Stimulated activated CD8-positive, alpha-beta memory T cell treated with anti-CD3 and anti-CD28 coated beads, Interleukin-7, amount 100 ng/mL, for 24 hours (primary cell): Measurements from ENCODE around the gene DENND1A.
"Not testable (repeated sequence)": the region's sequence is repeated elsewhere in the genome, so short reads cannot be mapped to it uniquely, and the experiment has no call there.

Source experiments
- DNase-seq: peaks from one replicate; pipeline ENCODE4 v3.0.0-alpha.2; 2020; ENCODE audit warnings: low read depth

Gene DENND1A

DNA sequence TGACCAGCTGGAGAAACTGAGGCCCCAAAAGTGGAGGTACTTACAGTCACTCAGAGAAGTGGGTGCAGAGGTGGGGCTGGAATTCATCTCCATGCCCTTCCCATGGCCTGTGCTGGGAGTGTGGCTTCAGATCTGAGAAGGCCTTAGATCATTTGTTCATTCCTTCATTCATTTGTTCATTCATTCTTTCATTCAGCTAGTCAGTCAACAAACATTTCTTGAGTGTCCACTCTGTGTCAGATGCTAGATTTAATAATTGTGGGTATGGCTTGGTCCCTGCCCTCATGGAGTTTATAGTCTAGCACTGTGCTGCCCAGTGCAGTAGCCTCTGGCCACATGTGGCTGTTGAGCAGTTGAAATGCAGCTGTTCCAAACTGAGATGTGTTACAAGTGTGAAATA, 593.0 kb downstream of the DENND1A start:
- no peak for DNase-seq

DNA sequence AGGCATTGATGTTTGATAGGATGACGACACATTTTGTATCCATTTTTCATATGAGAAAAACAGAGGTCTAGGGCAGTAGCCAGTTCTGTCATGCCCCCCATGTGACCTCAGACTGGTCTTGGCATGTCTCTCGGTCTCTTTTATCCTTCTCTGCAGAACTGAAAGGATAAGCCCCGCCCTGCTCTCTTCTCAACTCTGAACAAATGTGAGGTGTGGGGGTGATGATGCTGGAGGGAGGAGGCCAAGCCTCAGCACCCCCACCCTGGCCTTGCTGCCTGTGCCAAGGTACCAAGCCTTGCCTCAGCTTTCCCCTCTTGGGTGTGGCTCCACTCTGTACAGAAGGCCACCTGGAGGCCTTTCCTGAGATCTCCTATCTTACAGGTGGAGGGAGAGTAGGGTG, 593.5 kb downstream of the DENND1A start:
- DNase-seq = no peak

DNA sequence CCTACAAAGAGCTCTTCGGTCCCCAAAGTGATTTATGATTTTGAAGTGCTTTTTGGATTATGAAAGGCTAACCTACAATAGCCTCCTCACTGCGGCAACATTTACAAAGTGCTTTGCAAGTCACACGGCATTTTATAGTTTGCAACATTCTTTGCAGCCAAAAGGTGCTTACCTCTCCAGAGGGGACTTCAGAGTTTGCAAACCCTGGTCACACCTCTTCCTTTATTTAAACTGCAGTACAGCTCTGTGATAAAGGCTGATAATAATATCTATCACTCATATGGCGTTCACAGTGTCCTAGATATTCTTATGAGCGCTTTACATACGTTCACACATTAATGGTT, 594.0 kb downstream of the DENND1A start:
- no peak for DNase-seq

DNA sequence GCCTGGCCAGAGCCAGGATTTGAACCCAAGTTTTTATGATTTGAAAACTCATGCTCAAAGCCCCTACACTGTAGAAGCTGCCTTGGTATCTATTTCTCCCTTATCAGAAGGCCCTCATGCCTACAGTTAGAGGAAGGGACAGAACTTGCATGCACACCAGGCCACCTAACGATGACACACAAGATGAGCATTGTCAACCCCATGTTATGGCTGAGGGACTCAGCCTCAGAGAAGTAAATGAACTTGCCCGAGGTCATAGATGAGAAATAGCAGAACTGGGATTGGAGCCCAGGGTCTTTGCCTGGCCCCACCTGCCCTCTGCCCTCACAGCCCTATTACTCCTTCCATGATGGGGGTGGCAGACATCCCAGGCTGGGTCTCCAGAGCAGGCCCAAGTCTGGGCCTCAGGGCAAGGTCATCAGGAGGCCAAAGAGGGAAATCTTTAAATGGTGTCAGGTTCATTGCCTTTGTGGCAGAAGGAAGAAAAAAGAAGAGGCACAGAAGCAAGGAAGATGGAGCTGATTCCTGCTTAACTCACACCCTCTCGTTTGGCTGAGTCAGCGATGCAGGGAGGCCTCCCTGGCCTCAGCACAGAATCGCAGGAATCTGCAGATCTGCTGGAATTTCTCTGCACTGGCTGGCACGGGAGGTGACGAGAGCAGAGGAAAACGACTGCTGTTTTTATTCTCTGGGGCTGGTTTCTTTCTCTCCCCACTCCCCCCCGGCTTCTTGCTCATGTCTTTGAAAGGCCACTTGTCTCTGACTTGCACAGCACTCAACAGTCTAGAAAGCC, 594.5 kb downstream of the DENND1A start:
- DNase-seq = no peak

DNA sequence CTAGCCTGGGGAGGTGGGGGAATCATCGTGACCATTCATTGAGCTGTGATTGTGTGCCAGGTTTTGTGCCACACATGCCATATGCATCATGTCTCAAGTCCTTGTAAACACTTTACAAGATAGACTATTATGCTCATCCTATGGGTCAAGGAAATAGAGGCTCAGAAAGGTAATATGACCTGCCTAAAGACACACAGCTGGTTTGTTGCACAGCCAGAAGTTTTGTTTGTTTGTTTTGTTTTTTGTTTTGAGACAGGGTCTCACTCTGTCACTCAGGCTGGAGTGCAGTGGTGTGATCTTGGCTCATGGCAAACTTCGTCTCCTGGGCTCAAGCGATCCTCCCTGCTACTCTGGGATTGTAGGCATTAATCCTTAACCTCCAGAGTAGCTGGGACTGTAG, 595.3 kb downstream of the DENND1A start:
- no peak for DNase-seq

DNA sequence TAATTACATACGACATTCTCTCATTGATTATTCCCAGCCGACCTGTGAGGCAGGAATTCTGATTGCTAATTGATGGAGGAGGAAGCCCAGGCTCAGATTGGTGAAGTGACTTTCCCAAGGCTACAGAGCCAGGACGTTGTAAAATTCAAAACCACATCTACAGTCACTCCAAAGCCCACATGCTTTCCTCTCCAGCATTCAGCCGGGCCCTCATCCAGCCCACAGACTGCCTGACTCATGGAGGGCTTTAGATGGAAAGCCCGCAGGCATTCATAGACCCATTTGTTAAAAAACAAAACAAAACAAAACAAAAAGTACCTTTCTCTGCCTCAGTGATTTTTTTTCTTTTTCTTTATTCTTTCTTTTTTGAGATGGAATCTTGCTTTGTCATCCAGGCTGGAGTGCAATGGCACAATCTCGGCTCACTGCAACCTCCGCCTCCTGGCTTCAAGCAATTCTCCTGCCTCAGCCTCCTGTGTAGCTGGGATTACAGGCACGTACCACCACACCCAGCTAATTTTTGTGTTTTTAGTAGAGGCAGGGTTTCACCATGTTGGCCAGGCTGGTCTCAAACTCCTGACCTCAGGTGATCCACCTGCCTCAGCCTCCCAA, 596.8 kb downstream of the DENND1A start:
- DNase-seq = not testable (repeated sequence)

DNA sequence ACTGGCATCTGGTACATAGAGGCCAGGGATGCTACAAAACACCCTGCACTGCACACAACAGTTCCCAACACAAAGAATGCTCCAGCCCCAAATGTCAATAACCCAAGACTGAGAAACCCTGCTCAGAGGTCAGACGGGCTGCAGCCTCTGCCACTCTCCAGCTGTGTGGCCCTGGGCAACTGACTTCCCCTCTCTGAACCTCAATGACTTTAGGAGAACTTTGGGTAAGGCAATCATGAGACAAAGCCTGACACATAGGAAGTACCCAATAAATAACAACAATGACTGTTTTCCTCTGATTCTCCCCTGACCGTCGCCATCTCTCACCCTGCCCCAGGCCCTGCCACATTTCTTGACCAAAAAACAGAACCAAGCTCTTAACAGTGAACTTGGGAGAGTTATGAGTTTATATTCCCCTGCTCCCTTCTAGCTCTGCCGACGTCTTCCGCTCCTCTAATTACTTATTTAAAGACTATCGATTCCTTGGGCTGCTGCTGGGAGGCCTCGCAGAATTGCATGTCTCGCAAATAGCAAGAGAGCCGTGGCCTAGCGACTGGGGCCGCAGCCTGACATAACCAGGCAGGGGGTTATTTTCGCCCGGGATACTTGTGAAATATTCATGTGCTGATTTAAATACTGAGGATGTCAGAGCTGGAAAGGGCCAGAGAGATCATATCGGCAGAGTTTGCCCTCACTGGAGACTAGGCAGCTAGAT, 598.4 kb downstream of the DENND1A start:
- no peak for DNase-seq
